GM19397 (cell line): ENCODE measurements around the gene SHISA3.
"Not testable (repeated sequence)": the region's sequence is repeated elsewhere in the genome, so short reads cannot be mapped to it uniquely, and the experiment has no call there.

ENCODE experiments used
- ATAC-seq: cut with Tn5 transposase; IDR thresholded peaks from one replicate; pipeline ENCODE4 v1.9.1; 2021; ENCODE audit warnings: mild to moderate bottlenecking, moderate library complexity; ENCODE audit not compliant: unreplicated experiment

The SHISA3 gene

GRCh38 chr4:42396752-42397634 lies at the start of gene SHISA3:
Gene SHISA3 (plus strand): TSS chr4:42397488. CDS start chr4:42398057, 569 bp downstream.
- peak; percentile 46 for ATAC-seq

- no peak for ATAC-seq
These were observed 49.0 kb upstream of the SHISA3 start for GRCh38 chr4:42348247-42348646.

GRCh38 chr4:42348692-42349091 lies 48.6 kb upstream of the SHISA3 start:
- ATAC-seq = no peak

DNA sequence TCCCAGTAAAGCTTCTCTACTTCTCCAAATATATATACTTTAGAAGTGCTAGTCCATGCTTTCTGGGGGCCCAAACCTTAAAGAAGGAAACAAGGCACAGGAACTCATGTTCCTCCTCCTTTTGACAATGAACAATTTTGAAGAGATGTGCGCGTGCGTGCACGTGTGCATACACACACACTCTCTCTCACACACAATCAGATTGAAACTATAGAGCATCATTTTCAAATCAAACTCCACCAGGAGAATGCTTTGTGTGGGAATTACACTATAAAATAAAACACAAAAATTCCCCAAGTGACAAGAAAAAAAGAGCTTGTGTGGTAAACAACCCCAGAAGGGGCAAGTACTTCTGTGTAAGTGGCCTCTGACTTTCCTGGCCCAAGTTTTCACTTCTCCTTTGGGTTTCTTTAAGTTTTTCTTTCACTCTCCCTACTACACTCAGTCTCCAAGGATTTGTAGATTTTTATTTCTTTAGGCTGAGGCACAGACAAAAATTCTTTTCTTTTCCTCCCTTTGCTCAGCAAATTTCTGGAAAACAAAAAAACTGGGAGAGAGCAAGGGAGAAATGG lies 46.6 kb upstream of the SHISA3 start:
- ATAC-seq = no peak

GRCh38 chr4:42352049-42352448 lies 45.2 kb upstream of the SHISA3 start:
- ATAC-seq = no peak

DNA sequence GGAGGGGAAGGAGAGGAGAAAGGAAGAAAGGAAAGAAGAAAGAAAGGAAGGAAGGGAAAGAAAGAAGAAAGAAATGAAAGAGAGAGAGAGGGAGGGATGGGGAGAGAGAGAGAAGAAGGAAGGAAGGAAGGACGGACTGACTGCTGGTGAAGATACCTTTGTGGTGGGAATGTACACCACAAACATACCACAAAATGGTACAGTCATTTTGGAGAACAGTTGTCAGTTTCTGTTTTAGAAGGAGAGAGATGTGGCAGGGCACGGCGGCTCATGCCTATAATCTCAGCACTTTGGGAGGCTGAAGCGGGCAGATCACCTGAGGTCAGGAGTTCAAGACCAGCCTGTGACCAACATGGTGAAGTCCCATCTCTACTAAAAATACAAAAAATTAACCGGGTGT lies 40.0 kb upstream of the SHISA3 start:
- ATAC-seq = no peak

GRCh38 chr4:42359711-42360110 lies 37.6 kb upstream of the SHISA3 start:
- ATAC-seq = no peak

DNA sequence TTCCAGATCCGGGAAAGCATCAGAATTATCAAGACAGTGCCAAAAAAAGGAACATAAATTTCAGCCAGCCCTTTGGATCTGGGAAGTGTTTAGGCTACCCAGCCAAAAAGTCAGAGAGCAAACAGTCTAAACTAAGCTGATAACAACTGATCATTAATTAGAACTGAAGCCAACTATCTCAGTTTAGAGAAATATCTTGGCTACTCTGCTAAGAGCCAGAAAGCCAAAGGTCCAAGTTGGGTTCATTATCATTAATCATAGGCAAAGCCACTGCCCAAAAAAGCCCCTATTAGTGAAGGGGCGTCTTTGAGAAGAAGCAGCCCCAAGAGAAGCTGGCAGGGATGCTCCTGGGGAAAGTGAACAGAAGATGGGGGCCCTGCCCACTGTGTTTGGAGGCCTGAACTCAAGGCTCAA lies 37.0 kb upstream of the SHISA3 start:
- no peak for ATAC-seq

GRCh38 chr4:42361456-42361855 lies 35.8 kb upstream of the SHISA3 start:
- ATAC-seq = no peak

- ATAC-seq = no peak
These were observed 34.7 kb upstream of the SHISA3 start for GRCh38 chr4:42362591-42362990.

DNA sequence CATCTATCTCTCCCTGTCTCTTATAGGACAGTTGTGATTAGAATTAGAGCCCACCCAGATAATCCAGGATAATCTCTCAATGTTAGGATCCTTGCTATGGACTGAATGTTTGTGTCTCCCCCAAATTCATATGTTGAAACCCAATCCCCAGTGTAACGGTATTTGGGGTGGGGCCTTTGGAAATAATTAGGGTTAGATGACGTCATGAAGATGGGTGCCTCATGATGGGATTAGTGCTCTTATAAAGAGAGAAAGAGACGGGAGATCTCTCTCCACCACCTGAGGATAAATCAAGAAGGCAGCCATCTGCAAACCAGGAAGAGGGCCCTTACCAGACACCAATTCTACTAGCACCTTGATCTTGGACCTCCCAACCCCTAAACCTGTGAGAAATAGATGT lies 33.7 kb upstream of the SHISA3 start:
- ATAC-seq = no peak

DNA sequence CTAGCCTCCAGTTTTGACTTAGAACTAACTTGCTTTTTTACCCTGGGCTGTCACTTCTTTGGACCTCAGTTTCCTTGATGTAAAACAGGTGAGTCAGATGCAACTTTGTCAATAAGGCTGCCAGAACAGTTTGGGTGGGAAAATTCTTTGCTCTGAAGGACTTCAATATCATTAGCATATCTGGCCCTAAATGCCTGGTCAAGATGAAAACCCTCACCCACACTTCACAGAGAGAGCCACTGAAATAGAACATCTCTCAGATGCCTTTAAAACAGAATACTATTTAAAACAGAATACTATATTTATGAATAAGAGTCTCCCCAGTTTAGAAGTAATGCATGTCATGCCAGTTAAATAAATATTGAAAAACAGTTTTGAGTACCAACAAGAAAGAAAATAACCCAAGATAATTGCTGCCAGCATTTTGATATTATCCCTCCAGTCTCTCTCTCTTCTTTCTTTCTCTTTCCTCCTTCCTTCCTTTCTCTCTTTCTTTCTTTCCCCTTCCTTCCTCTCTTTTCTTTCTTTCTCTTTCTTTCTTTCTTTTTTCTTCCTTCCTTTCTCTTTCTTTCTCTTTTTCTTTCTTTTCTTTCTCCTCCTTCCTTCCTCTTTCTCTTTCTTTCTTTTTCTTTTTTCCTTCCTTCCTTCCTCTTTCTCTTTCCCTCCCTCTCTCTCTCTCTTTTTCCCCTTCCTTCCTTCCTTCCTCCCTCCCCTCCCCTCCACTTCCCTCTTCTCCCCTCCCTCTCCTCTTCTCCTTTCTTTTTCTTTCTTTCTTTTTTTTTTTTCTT lies 32.8 kb upstream of the SHISA3 start:
- ATAC-seq = no peak

GRCh38 chr4:42366959-42367358 lies 30.3 kb upstream of the SHISA3 start:
- no peak for ATAC-seq

- ATAC-seq = no peak
These were observed 27.8 kb upstream of the SHISA3 start for GRCh38 chr4:42369489-42369888.

GRCh38 chr4:42371305-42372252 lies 25.7 kb upstream of the SHISA3 start:
- peak; percentile 53 for ATAC-seq

DNA sequence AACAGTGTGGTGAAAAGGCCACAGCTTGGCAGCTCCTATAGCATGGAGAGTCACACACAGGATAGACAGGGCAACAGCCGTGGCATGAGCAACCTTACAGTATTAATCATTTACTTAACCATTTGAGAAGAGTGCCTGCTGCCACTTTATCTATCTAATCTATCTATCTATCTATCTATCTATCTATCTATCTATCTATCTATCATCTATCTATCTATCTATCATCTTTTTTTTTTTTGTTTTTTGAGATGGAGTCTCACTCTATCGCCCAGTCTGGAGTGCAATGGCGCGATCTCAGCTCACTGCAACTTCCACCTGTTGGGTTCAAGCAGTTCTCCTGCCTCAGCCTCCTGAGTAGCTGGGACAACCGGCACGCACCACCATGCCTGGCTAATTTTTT lies 25.0 kb upstream of the SHISA3 start:
- ATAC-seq = not testable (repeated sequence)

DNA sequence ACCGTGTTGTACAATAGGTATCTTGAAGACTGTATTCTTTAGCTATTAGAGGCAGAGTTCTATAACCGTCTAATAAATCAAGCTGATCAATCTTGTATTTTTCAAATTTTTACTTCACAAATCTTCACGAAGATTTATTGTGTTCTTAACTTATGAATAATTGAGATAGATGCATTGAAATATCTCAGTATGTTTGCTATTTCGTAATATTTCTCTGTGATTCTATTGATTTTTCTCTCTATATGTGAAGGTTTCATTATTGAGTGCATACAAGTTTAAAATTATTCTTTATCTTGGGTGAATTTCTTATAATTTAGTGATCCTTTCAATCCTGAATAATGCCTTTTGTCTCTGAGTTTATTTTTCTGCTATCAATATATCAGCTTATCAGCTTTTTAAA lies 19.8 kb upstream of the SHISA3 start:
- no peak for ATAC-seq

GRCh38 chr4:42381666-42382065 lies 15.6 kb upstream of the SHISA3 start:
- ATAC-seq = no peak

DNA sequence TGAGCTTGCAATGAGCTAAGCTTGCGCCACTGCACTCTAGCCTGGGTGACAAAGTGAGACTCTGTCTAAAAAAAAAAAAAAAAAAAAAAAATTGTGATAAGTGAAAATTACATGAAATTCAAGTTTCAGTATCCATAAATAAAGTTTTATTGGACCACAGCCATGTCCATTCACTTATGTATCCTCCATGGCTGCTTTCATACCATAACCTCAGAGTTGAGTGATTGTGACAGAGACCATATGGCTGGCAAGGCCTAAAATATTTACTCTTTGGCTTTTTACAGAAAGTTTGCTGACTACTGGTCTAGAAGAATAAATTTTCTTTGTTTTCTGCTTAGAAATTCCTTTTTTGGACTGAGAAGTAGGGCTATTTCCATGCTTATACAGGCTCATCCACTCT lies 11.8 kb upstream of the SHISA3 start:
- no peak for ATAC-seq

- ATAC-seq = no peak
These were observed 6.5 kb upstream of the SHISA3 start for GRCh38 chr4:42390622-42391354.
